Medulla oblongata (tissue), 1 donor: ENCODE data around the gene CXXC1.
A peak's percentile ranks its signal among the peaks of the same experiment; 100 is the strongest.
"Not testable (repeated sequence)": the region's sequence is repeated elsewhere in the genome, so short reads cannot be mapped to it uniquely, and the experiment has no call there.

Experiments used
- DNase-seq: peaks from one replicate; pipeline ENCODE4 v3.0.0-alpha.2; 2015; ENCODE audit errors: extremely low spot score

Gene CXXC1

DNA sequence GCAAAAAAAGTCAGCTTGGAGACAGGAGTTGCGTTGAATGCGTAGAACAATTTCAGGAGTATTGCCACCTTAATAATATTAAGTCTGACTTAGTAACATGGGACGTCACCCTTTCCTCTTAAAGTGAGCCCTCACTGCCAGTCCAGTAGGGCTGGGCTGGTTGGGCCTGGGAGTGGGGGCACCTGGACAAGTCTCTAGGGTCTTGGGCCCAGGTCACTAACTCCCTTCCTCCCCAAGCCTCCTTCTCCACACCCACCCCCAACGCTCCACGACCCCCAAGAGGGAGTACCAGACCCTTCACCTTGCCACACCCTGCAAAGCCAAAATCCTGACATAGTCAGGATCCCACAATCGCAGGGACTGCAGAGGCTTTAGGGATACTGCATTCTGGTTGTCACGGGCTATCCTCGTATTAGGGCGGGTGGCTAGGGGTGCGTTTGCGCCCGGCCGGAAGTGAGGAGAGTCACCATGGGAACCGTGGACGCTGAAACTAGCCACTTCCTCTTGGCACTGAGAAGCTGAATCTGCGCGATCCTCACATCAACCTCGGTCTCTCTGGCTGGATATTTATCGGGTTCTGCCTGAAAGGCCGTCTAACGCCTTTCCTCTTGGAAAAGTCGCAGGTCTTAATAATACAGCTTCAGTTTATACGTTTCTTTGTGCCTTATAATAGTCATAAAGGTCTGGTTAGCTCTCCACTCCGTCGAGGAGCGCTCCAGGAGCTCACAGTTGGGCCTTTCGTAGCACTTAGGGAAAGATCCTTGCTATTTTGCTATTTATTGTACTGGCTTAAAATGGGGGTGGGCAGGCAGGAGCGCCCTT lies 10.3 kb upstream of the CXXC1 start:
- peak; percentile 80 for DNase-seq

DNA sequence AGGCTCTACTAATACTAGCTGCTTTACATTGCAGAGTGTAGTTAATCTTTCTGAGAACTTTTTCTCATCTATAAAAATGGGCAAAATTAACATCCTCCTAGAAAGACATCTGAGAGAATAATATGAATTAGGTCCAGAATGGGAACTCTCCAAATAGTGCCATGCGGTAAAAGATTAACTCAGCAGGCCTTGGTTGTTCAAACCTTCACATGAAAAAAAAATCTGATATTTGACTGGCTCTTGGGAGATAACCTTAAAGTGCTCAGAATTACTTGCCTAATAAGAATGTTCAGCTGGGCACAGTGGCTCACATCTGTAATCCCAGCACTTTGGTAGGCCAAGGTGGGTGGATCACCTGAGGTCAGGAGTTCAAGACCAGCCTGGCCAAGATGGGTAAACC lies 5.5 kb upstream of the CXXC1 start:
- no peak for DNase-seq

DNA sequence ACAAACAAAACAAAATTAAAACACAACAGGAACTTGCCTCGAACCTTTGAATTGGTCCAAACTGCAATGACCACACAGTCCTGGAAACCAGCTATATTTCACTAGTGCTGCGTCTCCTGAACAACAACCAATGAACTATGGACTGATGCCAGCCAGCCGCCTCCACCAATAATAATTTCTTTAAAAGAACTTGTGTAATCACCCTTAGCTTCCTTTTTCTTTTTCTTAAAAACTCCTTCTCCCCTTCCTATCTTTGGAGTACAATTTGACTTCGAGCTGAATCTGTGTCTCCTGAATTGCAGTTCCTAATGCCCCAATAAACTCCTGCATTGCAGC lies 1.6 kb upstream of the CXXC1 start:
- DNase-seq = no peak

DNA sequence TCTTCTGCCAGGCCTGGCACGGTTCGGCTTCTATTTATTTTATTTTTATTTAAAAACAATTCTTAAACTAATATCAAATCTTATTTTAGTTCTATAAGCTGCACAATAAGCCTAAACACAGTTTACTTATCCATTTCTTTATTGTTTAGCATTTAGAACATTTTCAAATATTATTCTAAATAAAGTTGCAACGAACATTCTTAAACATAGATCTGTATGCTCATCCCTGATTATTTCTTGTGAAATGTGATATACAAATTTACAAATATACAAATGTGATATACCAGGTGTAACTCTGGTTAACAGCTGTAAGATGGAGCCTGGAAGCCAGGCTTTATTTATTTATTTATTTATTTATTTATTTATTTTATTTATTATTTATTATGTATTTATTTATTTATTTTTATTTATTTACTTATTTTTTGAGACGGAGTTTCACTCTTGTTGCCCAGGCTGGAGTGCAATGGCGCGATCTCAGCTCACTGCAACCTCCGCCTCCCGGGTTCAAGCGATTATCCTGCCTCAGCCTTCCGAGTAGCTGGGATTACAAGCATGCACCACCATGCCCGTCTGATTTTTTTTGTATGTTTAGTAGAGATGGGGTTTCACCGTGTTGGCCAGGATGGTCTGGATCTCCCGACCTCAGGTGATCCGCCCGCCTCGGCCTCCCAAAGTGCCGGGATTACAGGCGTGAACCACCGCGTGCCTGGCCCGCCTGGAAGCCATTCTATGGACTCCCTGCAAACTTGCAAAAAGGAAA lies 1.0 kb upstream of the CXXC1 start:
- DNase-seq = not testable (repeated sequence)

DNA sequence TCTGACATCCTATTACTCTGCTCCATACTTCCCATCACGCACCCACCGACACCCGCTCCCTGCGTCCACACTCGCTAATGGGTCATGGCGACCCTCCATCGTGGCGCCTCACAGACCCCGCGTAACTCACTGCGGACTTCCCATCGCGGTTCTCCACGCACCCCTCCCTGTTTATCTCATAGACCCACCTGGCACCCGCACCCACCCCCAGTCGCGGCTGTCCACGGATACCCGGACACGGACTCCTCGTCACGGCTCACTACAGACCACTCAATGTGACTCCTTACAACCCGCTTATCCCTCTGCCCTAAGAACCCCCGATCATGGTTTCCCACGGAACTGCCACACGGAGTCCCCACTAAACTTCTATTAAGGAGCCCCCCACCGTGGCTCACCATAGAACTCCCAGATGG lies 458 bp downstream of the CXXC1 start:
- peak; percentile 52 for DNase-seq

DNA sequence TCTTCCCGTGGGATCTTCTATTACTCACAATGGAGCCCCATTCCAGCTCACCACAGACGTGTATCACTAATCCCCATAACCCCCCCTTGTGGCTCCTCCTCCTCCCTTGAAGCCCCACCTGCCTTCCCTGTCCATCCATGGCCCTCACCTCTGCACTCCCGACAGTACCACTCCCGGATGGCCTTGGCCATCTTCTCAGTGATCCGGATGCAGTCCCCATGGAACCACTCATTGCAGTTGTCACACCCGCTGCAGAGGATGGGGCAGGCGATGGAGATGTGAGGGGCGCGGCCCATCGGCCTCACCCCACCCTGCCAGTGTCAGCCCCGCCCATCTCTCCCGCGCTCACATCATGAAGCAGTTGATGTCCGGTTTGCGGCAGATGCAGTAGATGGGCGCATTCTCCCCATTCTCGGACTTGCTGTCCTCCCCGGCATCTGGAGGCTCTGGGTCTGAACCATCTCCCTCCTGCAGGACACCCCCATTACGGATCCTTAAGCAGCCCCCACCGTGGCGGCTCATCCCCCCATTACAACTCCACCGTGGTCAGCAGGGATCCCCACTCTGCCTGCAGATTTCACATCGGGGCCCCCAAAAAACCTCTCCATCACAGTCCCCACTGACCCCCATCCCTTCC lies 983 bp downstream of the CXXC1 start:
- peak; percentile 30 for DNase-seq

DNA sequence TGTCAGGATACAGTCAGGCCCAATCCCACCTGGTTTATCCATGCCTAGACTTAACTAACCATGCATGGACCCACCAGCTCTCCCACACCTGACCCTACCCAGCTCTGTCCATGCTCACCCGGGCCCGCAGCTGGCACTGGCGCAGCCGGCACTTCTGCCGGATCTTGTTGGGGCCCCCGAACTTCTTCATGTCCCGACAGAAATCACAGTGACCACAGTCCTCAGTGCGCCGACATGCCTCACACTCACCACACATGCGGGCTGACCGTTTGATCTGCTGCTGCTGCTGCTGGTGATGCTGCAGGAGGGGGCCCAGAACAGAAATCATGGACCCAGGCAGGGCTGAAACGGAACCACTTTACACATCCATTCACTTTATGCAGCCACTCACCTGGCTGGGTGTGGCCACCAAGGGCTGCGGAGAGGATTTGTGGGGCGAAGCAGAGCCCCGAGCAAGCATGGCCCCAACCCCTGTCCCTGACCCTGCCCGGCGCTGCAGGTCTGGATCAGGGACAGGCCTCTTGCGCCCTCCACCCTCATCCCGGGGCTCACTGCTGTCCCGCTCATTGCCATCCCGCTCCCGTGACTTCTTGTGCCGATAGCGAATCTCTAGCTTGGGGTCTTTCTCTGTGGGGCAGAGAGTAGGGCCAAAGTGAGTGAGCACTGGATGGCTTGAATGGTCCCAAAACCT lies 1.7 kb downstream of the CXXC1 start:
- no peak for DNase-seq

DNA sequence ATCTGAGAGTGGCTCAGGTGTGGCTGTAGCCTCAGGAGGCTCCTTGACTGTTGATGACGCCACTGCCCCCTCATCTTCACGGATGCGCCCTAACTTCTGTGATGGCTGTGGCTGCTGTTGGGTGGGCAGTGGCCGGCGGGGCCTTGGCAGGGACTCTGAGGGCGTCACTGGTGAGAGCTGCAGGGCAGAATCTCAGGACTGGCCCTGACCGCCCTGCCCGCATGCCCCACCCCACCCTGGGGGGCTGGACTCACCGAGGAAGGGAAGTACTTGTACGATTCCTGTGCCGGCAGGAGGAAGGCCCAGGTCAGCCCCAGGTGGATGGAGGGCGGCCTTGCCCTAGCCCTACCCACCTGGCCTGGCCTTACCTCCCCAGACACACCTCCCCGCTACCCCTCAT lies 2.4 kb downstream of the CXXC1 start:
- no peak for DNase-seq

DNA sequence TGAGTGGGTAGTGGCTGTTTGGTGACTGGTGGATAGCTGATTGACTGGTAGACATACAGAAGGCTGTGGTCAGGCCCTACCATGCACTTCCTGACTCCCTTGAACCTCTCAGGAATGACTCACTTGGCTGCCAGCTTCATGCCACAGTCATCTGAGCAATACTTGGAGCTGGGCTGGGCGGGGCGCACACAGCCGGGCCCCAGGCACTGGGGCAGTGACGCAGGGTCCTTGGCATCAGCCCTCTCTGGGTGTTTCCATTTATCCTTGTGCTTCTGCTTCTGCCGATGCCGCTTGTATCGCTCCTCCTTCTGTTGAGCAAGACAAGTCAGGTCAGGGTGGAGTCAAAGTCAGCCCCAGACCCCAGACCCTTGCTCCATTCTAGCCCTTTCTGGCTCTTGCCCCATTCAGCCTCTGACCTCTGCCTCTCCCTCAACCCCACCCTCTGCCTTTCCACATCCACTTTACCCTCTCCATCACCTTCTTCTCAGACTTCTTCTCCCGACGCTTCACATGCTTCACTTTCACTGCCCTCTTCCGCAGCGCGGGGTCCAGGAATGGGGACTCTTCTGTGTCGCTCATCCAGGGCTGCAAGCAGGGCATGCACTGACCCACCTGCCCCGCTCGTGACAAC lies 3.1 kb downstream of the CXXC1 start:
- DNase-seq = no peak

DNA sequence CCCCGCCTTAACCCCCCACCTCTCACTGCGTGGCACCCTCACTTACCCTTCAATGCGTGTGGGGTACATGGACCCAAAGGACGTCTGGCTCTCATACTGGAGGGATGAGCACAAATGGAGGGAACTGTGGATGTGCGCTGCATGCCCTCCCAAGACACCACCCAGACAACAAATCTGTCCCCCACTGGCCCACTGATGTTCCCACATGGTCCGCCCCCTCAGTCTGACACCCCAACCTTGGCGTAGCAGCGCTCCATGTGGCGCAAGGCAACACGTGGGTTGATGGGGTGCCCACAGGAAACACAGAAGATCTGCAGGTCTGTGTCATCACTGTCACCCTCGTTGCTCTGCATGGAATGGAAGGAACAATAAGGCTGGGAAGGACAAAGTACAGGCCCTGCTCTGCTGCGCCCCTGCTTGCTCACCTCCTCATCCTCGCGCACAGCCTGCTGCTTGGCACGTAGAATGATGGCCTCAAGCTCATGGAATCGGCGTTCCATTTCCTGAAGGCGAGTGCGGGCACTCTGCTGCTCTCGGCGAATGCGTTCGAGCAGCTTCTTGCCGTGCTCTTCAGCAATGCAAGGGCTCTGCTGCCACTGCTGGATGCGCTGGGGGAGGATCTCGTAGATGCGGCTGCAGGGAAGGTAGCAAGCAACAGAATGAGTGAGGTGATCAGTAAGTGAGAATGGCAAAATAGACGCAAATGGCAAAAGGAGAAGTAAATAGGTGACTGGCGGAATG lies 3.9 kb downstream of the CXXC1 start:
- DNase-seq = no peak

DNA sequence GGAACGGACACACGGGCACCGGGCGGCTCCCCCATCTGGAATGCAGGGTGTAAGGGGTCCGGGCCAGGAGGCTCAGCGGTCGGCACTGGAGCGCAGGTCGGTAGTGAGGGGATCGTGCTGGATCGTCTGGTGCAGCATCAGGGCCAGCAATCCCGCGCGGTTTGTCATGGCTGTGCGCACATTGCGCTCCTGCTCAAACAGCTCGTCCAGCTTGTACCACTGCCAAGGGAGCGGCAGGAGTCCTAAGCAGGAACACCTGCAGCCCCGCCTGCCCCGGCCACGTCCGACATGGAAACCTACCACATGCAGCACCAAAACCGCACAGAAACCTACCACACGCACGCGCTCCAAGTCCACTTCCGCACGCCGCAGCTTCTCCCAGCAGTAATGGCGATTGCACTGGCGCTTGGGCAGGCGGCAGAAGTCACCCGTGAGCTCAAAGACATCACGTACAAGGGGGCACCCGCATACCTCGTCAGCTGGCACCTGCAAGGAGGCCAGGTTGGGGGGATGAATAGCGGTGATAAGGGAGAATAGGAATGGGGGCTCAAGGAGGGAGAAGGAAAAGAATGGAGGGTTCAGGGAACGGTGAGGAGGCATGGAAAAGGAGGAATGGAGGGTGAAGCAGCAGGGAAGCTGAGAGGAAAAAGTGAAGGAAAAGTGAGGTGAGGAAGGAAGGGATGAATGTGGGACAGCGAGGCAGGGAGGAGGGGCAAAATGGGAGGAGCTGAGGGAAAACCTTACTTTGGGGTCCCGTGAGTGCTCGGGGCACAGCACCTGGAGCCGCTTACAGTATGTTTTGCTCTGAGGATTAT lies 4.8 kb downstream of the CXXC1 start:
- no peak for DNase-seq

DNA sequence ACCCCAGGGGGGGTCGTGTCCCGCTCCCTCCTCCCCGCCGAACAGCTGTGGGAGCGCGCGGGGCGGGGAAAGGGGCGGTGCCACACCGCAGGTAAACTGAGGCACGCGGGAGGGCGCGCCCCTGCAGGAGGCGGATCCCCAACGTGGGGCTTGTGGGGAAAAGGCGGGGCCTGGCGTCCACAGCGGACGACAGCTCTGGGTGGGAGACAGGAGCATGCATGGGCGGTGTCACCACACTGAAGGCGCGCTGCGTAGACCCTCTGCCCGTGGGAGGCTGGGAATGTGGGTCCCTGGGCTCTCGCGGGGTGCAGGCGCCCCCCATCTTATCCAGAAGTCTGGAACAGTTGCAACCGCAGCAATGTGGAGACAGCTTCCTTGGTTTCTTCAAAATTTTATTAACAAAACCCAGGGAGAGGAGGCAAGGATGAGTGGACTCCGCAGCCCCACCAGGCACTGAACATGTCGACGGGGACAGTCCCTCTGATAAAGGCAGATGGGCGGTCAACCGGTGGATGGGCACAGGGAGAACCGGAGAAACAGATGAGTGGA lies 5.4 kb downstream of the CXXC1 start:
- no peak for DNase-seq

DNA sequence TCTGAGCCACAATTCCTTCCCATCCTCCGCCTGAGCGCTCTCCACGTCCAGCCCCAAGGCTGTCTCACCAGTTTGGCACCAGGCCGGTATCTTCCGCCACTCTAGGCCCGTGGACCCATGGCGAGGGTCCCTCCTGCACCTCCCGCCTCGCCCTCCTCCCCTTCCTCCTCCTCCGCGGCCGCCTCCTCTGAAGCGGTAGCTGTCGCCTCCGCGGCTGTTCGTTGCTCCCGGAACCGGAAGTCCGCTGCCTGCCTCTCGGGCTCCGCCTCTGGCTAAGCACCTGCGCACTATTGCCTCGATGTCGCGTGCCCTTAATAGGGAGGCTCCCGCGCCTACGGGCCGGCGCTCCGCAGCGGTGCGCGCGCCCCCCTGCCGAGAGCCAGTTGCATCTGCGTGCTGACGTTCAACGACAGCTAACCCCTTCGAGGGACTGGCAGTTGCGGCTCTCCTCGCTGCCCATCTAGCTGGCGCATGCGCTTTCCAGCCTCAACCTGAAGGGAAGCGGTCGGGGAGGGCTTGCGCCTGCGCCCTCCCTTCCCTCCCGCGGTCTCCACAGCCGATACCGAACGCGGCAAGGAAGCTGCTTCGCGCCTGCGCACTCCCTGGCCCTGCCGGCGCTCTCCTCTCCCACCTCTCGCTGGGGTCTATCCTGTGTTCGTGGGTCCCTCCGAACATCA lies 6.1 kb downstream of the CXXC1 start, which contains the start of gene MBD1:
MBD1 (minus strand) TSS at position 229 of the 677 bp plus-strand sequence. CDS start 1,531 bp downstream, outside the sequence.
- peak; percentile 99 for DNase-seq

DNA sequence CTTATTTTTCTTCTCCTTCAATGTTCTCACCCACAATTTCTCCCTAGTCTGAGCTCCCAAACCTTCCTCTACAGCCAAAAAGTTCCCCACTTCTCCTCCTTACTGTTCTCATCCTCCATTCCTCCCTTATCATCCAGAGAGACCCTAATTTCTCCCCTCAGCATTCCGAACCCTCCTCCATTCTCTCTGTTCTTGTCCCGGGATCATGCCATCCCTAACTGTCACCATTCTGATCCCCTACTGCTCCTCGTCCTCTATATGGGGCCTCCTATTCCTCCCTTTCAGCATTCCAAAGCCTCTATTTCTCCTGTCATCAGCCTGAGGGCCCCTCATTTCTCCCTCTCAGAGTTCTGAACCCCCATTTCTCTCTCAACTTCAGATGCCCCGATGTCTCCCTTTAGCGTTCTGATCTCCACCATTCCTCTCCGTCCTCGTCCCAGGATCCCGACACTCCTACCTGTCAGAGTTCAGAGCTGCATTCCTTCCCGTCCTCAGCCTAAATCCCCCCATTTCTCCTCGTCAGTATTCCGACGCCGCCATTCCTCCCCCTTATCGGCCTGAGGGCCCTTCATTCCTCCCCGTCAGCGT lies 6.7 kb downstream of the CXXC1 start:
- no peak for DNase-seq

DNA sequence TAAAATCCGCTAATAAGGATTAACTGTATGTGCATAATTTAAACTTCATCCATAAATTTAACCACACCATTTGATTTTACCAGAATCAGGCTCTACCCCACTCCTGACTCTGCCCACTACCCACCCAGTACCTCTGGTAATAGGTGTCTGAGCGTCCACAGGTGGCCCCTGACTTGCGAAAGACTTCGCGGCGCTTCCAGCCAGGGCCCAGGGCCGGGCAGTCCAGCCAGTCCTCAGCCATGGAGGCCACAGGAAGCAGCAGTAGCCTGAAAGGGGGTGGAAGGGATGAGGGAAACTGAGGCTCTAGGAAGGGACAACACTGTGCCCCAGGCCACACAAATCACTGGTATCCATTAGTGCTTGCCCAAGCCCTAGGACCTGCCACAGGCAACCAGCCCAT lies 7.7 kb downstream of the CXXC1 start:
- no peak for DNase-seq

DNA sequence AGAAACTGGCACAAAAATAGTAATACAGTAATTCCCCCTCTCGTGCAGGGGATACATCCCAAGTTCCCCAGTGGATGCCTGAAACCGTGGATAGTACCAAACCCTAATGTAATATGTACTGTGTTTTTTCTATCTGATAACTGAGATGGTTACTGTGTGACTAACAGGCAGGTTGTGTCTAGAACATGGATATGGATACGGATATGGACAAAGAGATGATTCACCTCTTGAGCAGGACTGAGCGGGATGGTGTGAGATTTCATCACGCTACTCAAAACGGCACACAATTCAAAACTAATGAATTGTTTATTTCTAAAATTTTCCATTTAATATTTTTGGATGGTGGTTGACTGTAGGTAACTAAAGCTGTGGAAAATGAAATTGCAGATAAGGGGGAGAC lies 9.6 kb downstream of the CXXC1 start:
- DNase-seq = no peak

DNA sequence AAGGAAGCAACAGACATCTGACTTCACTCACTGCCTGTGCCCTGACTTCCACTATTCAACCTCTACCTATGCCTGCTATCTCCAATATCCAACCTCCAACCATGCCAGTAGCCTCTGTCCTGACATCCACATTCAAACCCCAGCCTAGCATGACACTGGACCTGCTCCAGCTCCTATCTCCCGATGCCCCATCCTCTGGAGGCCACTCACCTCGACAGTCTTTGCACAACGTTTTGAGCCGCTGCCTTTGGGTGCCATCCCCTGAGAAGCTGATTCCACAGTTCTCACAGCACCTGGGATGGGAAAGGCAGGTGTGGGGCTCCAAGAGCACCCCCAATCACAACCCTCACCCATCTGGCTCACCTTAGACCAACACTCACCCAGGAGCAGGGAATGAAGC lies 11.0 kb downstream of the CXXC1 start:
- DNase-seq = no peak

DNA sequence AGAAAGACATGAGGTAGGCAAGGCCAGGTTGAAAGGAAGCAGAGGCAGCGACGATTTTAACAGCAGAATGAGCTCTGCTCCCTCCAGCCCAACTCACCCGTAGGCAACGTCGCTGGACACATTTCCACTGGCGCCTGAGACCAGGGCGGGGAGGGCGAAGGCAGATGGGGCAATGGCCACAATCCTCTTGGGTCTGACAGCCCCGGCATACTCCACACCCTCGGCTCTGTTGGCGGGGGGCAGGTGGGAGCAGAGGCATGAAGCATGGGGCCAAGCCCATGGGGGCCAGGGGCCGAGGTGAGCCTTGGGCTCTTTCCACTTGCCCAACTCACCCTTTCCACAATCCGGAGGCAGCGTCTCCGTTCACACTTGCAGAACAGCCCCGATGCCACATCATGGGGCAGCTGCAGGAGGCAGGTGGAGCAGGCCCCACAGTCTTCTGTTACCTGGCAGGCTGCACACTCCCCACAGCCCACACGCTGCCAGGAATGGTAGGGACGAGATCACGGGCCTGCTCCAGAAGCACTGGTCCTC lies 11.9 kb downstream of the CXXC1 start:
- DNase-seq = no peak

DNA sequence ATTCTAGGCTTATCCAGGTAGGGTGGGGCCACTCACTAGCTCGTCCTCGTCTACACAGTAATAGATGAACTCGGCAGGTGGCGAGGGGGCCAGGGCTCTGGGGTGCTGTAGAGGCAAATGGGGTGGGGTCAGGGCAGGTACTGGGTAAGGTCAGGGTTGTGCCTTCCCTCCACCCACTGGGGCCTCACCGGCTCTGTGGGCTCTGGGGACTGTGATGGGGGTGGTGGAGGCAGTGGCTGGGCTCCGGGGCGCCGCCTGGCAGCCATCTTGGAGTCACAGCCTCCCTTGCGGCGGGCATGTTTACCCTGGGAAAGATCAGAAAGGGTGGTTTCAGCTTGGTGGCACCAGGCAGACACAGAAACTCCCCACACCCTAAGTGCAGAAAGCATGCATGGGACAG lies 12.6 kb downstream of the CXXC1 start:
- no peak for DNase-seq
